Right lobe of liver (tissue), 6 donors: ENCODE data around the gene STT3A. TPM values are rescaled to one million over a fixed set of nuclear protein-coding genes. Genes with fewer than 3 reads are reported as not detected.

ENCODE experiments used
- ATAC-seq, 4 donors: fragments of 200-7000 bp; cut with Tn5 transposase; one replicate each; pipeline ENCODE4 v1.9.1; 2020; ENCODE audit warnings: mild to moderate bottlenecking in 4 of 4, moderate library complexity in 4 of 4
- DNase-seq, 3 donors: peaks; one replicate each; pipeline ENCODE4 v3.0.0-alpha.2; 2020
- H3K27ac ChIP-seq, 3 donors: fragments of 200-600 bp; one replicate each; pipeline ENCODE4 v1.8.0; 2022
- H3K27me3 ChIP-seq, 2 donors: fragments of 200-600 bp; one replicate each; pipeline ENCODE4 v1.8.0; 2022
- H3K36me3 ChIP-seq, 4 donors: fragments of 200-600 bp; sonication (generic) in 1 of 4; one replicate each; pipeline versions ENCODE4 v1.5.1 to v1.8.0; 2017 to 2022; ENCODE audit warnings: control low read depth in 1 of 4
- H3K4me1 ChIP-seq, 4 donors: fragments of 200-600 bp; sonication (generic) in 1 of 4; one replicate each; pipeline versions ENCODE4 v1.5.1 to v1.8.0; 2017 to 2022; ENCODE audit warnings: control low read depth in 1 of 4
- H3K4me3 ChIP-seq, 3 donors: fragments of 200-600 bp; one replicate each; pipeline ENCODE4 v1.8.0; 2022
- H3K9me3 ChIP-seq, 4 donors: fragments of 200-600 bp; sonication (generic) in 1 of 4; one replicate each; pipeline versions ENCODE4 v1.5.1 to v1.8.0; 2017 to 2022; ENCODE audit warnings: control low read depth in 1 of 4
- CTCF ChIP-seq, 4 donors: fragments of 200-600 bp in 3 of 4; fragments of 450-650 bp in 1 of 4; IDR thresholded peaks; one replicate each; pipeline versions ENCODE4 v1.5.1 to v1.8.0; 2016 to 2022; ENCODE audit warnings: antibody characterized with exemption in 4 of 4, mild to moderate bottlenecking in 2 of 4
- POLR2A ChIP-seq: fragments of 450-650 bp; IDR thresholded peaks from one replicate; pipeline ENCODE4 v1.6.1; 2017; ENCODE audit warnings: antibody characterized with exemption, mild to moderate bottlenecking
- WGBS: methylation state at CpG from one replicate; pipeline ENCODE4 v1.1.6; 2018; ENCODE audit warnings: low coverage, low lambda C conversion rate; ENCODE audit not compliant: insufficient coverage; ENCODE audit errors: missing lambda C conversion rate; 5-methylcytosine and 5-hydroxymethylcytosine counted together
- intact Hi-C, 2 donors: fragments of 100-400 bp; cut with DNase I; formaldehyde crosslinking; loops; one replicate each; pipeline versions ENCODE4 v1.11.2 to v1.14.1; 2022
- total RNA-seq, 6 experiments: library from RNA; depleted of rRNA in 2 of 6; stranded (reverse); fragments of >200 nt in 2 of 6; fragmentation: NEBNext Ultra II Directional in 3 of 6; extraction: Animal tissue kit (Norgen Biotek cat#: 25700) in 3 of 6; gene quantifications; one replicate each; pipeline versions ENCODE4 v1.1.0 to v1.2.4, GENCODE V29; 2016 to 2023
- donor health status: DM: no; HTN: yes; CAD: no.
- donor health status: DM: no; HTN: no; CAD: no.
- donor health status: DM: no; HTN: no; CAD: no.
- donor health status: DM: no; HTN: yes; CAD: no.
- donor health status: DM: no; HTN: yes; CAD: no.

Gene STT3A
- total RNA-seq, 6 experiments from 2014 or later: 73.3 to 108 (median 86.8) TPM

DNA sequence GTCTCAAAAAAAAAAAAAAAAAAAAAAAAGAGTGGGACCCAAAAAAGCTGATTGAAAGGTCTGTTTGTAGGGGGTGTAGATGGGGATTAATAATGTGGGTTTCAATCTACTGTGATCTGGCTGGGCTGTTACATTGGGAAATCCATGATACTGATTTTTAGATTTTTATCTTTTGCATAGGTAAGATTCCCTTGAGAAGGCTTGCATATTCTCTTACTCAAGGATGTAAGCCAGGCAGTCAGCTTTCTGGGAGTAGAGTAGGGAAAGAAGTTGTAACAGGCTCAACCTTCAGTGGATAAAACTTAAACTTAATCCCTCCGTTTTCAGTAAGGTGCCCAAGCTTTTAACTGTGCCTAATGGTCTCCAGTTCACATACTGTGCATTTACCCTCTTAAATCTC, 30.4 kb downstream of the STT3A start:
- TF ChIP-seq CTCF (IDR thresholded peaks at IDR 0.05): no peak
- no peak for TF ChIP-seq POLR2A

DNA sequence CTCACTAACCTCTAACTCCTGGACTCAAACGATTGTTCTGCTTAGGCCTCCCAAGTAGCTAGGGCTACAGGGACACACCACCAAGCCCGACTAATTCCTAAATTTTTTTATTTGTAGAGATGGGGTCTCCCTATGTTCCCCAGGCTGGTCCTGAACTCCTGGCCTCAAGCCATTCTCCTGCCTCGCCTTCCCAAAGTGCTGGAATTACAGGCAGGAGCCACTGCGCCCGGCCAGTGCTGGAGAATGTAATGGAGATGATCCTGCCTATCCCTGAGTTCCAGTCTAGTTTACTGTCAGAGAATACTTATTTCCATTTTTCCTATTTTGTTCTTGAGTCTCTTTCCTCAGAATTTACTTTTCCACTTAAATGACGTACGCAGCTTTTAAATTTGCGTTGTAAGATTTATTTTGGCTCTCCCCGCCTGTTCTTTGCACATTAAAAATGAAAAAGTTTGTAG, 32.1 kb downstream of the STT3A start, which contains the start of gene CHEK1:
TSS of gene CHEK1 (plus strand) at position 408 of the 458 bp plus-strand sequence. CDS start 1,606 bp downstream, outside the sequence.
- Histone ChIP-seq H3K27ac (peak within 1 kb of the TSS; percentile 87 to 93 (median 89)), H3K27me3 (no peaks in the 10 kb centered on the region), H3K9me3 (no peaks in the 10 kb centered on the region), H3K36me3 (peaks cover 3 to 20% (median 13%) of the 10 kb centered on the region in 4 donors), H3K4me3 (peak within 1 kb of the TSS; percentile 72 to 85 (median 72)), H3K4me1 (peaks cover 0 to 8% (median 4%) of the 10 kb centered on the region in 4 donors)
- TF ChIP-seq CTCF (IDR thresholded peaks at IDR 0.05) (no peak), POLR2A (no peak)
- intact Hi-C loops: no loop called here
- WGBS: 47% methylated on average over 9 of the region's 9 CpGs
- ATAC-seq: no peak
- no peak for DNase-seq

More for the DNA sequence above, 30.4 kb downstream of the STT3A start:
- Histone ChIP-seq H3K27me3 (no peaks in the 10 kb centered on the region), H3K36me3 (peaks cover 3 to 37% (median 23%) of the 10 kb centered on the region in 4 donors), H3K4me1 (peaks cover 0 to 8% (median 4%) of the 10 kb centered on the region in 4 donors), H3K9me3 (no peaks in the 10 kb centered on the region), H3K4me3 (no peak overlapping the region), H3K27ac (no peak overlapping the region)
- intact Hi-C loops: no loop called here
- no peak for ATAC-seq
- no peak for DNase-seq
- WGBS: 90% methylated on average over 1 of the region's 1 CpG

DNA sequence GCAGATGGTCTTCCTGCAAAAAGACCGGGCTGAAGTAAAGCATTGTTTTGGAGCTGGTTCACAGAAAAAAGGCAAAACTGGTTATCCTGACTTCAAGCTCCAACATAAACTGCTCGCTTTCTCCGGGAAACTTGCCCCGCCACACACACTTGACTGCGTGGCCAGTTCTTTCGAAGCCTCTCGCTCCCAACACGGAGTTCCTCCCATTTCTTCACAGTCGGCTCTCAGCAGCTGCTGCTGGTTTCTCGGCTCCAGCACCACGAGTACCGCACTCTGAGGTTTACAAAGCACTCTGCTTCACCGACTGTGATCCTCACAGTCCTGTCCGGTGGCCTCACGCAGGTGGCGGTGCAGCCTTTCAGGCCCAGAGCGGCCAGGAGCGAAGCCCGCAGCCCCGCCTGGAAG, 32.6 kb downstream of the STT3A start:
- H3K36me3 ChIP-seq: peaks cover 3 to 16% (median 9%) of the 10 kb centered on the region in 4 donors
- H3K27ac ChIP-seq: peak overlapping the region; percentile 87 to 93 (median 89)
- peaks cover 0 to 8% (median 4%) of the 10 kb centered on the region in 4 donors for H3K4me1 ChIP-seq
- 0% methylated on average over 12 of the region's 20 CpGs for WGBS
- DNase-seq: no peak
- H3K4me3 ChIP-seq: peak overlapping the region; percentile 72 to 85 (median 72)
- no peaks in the 10 kb centered on the region for H3K27me3 ChIP-seq
- H3K9me3 ChIP-seq: no peaks in the 10 kb centered on the region
- no peak for TF ChIP-seq POLR2A
- no peak for TF ChIP-seq CTCF (IDR thresholded peaks at IDR 0.05)
- intact Hi-C loops: no loop called here
- peak in 3 of 4 donors; percentile 46 to 74 (median 64) for ATAC-seq

- DNase-seq (peak; percentile 87 to 90 (median 89)), ATAC-seq (peak; percentile 93 to 97 (median 95))
- peak overlapping the region; percentile 72 to 85 (median 72) for H3K4me3 ChIP-seq
- peak overlapping the region; percentile 87 to 93 (median 89) for H3K27ac ChIP-seq
- peaks cover 0 to 8% (median 4%) of the 10 kb centered on the region in 4 donors for H3K4me1 ChIP-seq
- no peaks in the 10 kb centered on the region for H3K27me3 ChIP-seq
- intact Hi-C loops: no loop called here
- no peak for TF ChIP-seq CTCF (IDR thresholded peaks at IDR 0.05)
- TF ChIP-seq POLR2A: peak; percentile 70
- no peaks in the 10 kb centered on the region for H3K9me3 ChIP-seq
- peaks cover 3 to 10% (median 4%) of the 10 kb centered on the region in 4 donors for H3K36me3 ChIP-seq
- 0% methylated on average over 11 of the region's 51 CpGs for WGBS
These were observed 33.1 kb downstream of the STT3A start for GRCh38 chr11:125625630-125626287.
